Measurements from ENCODE around the gene GOLGB1. TPM values are rescaled to one million over a fixed set of nuclear protein-coding genes. Genes with fewer than 3 reads are reported as not detected.

Gene GOLGB1
- total RNA-seq, 1 donor from 2014 or later, result 20.7 TPM

- H3K4me3 ChIP-seq (ENCODE audit: low read depth, low read length), result no peak overlapping the region
- DNase-seq (ENCODE audit: low read depth), result no peak
- TF ChIP-seq CTCF (conservative IDR thresholded peaks at IDR 0.05; ENCODE audit: low read depth, low read length), result no peak
Observed at GRCh38 chr3:121707531-121708273, 41.8 kb downstream of the GOLGB1 start.

DNA sequence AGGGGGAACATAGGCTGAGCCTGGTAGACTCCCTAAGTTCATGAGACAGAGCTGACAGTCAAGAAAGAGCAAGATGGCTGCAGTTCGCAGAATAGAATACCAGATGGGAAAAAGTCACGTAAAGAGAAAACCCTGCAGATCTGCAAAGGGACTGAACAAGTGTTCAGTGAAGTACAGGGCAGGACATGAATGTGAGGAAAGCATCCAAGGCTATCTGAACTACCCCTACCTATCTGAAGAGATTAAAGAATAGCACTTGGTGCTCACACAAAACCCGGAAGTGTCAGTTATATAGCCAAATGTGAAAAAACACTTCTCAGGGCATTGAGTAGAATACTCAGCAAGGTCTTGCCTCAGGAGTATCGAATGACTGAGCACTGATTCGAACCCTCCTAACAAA is 44.0 kb downstream of the GOLGB1 start:
- TF ChIP-seq CTCF (conservative IDR thresholded peaks at IDR 0.05; ENCODE audit: low read depth, low read length), result no peak
- DNase-seq (ENCODE audit: low read depth), result no peak
- H3K4me3 ChIP-seq (ENCODE audit: low read depth, low read length), result no peak overlapping the region

GRCh38 chr3:121703973-121704372 is 45.6 kb downstream of the GOLGB1 start:
- DNase-seq (ENCODE audit: low read depth), result no peak
- no peak for TF ChIP-seq CTCF (conservative IDR thresholded peaks at IDR 0.05; ENCODE audit: low read depth, low read length)
- no peak overlapping the region for H3K4me3 ChIP-seq (ENCODE audit: low read depth, low read length)

DNA sequence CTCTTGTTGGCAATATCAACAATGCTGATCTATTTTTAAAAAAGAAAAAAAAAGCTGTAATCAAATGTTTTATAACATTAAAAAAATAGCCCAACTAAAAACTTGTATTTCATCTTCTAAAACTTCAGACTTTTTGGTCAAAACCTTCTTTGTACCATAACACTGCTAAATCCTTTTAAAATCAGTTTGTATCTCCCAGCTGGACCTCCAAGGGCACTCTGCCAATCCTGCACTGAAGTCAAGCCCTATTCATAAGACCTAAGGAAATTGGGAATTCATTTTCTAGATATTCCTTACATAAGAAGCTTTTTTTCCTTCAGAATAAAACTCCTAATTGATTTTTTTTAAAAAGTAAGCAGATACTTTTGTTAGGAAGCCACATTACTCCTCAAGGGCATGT is 50.6 kb downstream of the GOLGB1 start:
- no peak overlapping the region for H3K4me3 ChIP-seq (ENCODE audit: low read depth, low read length)
- no peak for TF ChIP-seq CTCF (conservative IDR thresholded peaks at IDR 0.05; ENCODE audit: low read depth, low read length)
- no peak for DNase-seq (ENCODE audit: low read depth)

DNA sequence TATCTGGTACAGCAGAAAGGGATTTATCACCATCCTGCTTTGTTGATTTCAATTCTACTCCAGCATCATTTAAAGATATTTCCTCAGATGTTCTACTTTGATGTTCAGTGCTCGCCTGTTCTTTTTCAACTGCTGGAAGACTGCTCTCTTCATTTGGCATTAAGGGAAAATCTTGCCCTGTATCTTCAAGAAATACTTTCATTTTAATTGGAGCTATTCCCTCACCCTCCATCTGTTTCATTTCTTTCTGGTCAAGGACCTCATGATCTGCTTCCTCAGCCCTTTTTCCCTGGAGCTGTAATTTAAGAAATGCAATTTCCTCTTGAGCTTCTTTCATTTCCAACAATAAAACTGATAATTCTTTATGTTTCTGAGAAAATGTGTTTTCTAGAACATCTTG is 51.1 kb downstream of the GOLGB1 start:
- H3K4me3 ChIP-seq (ENCODE audit: low read depth, low read length), result no peak overlapping the region
- TF ChIP-seq CTCF (conservative IDR thresholded peaks at IDR 0.05; ENCODE audit: low read depth, low read length), result no peak
- no peak for DNase-seq (ENCODE audit: low read depth)

- no peak for TF ChIP-seq CTCF (conservative IDR thresholded peaks at IDR 0.05; ENCODE audit: low read depth, low read length)
- no peak for DNase-seq (ENCODE audit: low read depth)
- no peak overlapping the region for H3K4me3 ChIP-seq (ENCODE audit: low read depth, low read length)
Observed at GRCh38 chr3:121696186-121696585, 53.4 kb downstream of the GOLGB1 start.

Data from epithelial cell of proximal tubule (primary cell).